SK-N-SH (cell line): ENCODE results near the gene PTBP1. TPM values are rescaled to one million over a fixed set of nuclear protein-coding genes. Genes with fewer than 3 reads are reported as not detected.

Source experiments
- CTCF ChIA-PET: fragments of 300-600, 350-600 bp; formaldehyde crosslinking; extraction: SDS; loops from one replicate; lab custom pipeline; 2021; lab: Yijun Ruan, JAX
- POLR2A ChIA-PET: fragments of 350-600 bp; sonication (Branson Sonifier 250); formaldehyde crosslinking; extraction: SDS; loops from one replicate; lab custom pipeline; 2020; ENCODE audit warnings: antibody characterized with exemption, inconsistent platforms; lab: Yijun Ruan, JAX
- DNase-seq: peaks from one replicate; pipeline ENCODE4 v3.0.0; 2012
- H2AFZ ChIP-seq: fragments of 200-600 bp; sonication (generic); 2 replicates; pipeline ENCODE4 v1.8.1; 2016; ENCODE audit warnings: antibody characterized with exemption, mild to moderate bottlenecking, low read depth
- H3F3A ChIP-seq: fragments of 200-600 bp; sonication (generic); replicated peaks from 2 replicates; pipeline ENCODE3; 2016; ENCODE audit warnings: antibody characterized with exemption, mild to moderate bottlenecking; ENCODE audit not compliant: insufficient read depth
- H3K27ac ChIP-seq, 2 experiments: fragments of 200-500 bp in 1 of 2; fragments of 200-600 bp in 1 of 2; sonication (Bioruptor generic) in 1 of 2; sonication (generic), shearing (Covaris generic) in 1 of 2; 2 replicates each; pipeline versions ENCODE4 v1.5.1 to v1.6.1; 2014 to 2016; ENCODE audit warnings: low read depth in 2 of 2, inconsistent platforms in 1 of 2, low read length in 1 of 2, mild to moderate bottlenecking in 1 of 2, mixed read lengths in 1 of 2
- H3K27me3 ChIP-seq: fragments of 200-600 bp; sonication (generic), shearing (Covaris generic); 2 replicates; pipeline ENCODE4 v1.6.1; 2016; ENCODE audit warnings: mixed run types; ENCODE audit not compliant: insufficient read depth
- H3K36me3 ChIP-seq, 2 experiments: fragments of 200-500 bp in 1 of 2; fragments of 200-600 bp in 1 of 2; sonication (Bioruptor generic) in 1 of 2; sonication (generic) in 1 of 2; replicated peaks in 1 of 2; 2 replicates each; pipeline versions ENCODE3 to v1.5.1; 2014 to 2016; ENCODE audit warnings: low read length in 1 of 2, mild to moderate bottlenecking in 1 of 2; ENCODE audit not compliant: insufficient read depth in 2 of 2, control insufficient read depth in 1 of 2
- H3K4me1 ChIP-seq, 2 experiments: fragments of 200-500 bp in 1 of 2; fragments of 200-600 bp in 1 of 2; sonication (Bioruptor generic) in 1 of 2; sonication (generic), shearing (Covaris generic) in 1 of 2; 2 replicates each; pipeline versions ENCODE4 v1.5.1 to v1.6.1; 2014 to 2016; ENCODE audit warnings: low read depth in 1 of 2, low read length in 1 of 2, mixed run types in 1 of 2; ENCODE audit not compliant: insufficient read depth in 2 of 2, control insufficient read depth in 1 of 2
- H3K4me2 ChIP-seq: fragments of 200-600 bp; sonication (generic), shearing (Covaris generic); 2 replicates; pipeline ENCODE4 v1.6.1; 2017; ENCODE audit warnings: mixed run types
- H3K4me3 ChIP-seq, 2 experiments: fragments of 200-500 bp in 1 of 2; fragments of 200-600 bp in 1 of 2; sonication (Bioruptor generic) in 1 of 2; sonication (generic), shearing (Covaris generic) in 1 of 2; 2 replicates each; pipeline versions ENCODE4 v1.5.1 to v1.8.1; 2014 to 2016; ENCODE audit warnings: low read depth in 2 of 2, inconsistent platforms in 1 of 2, low read length in 1 of 2, mild to moderate bottlenecking in 1 of 2, mixed read lengths in 1 of 2, moderate library complexity in 1 of 2
- H3K79me2 ChIP-seq: fragments of 200-600 bp; sonication (generic); 2 replicates; pipeline ENCODE4 v1.8.1; 2017; ENCODE audit warnings: mild to moderate bottlenecking; ENCODE audit not compliant: insufficient read depth
- H3K9ac ChIP-seq: fragments of 200-600 bp; sonication (generic); 2 replicates; pipeline ENCODE4 v1.6.1; 2017; ENCODE audit warnings: mixed run types
- H3K9me2 ChIP-seq: fragments of 200-600 bp; sonication (generic); 2 replicates; pipeline ENCODE4 v1.6.1; 2017; ENCODE audit warnings: mixed run types
- H3K9me3 ChIP-seq: fragments of 200-600 bp; sonication (generic); 2 replicates; pipeline ENCODE4 v1.6.1; 2017; ENCODE audit warnings: mixed run types, mild to moderate bottlenecking, moderate library complexity
- H4K20me1 ChIP-seq: fragments of 200-600 bp; sonication (generic); 2 replicates; pipeline ENCODE4 v1.6.1; 2017; ENCODE audit warnings: mild to moderate bottlenecking, mixed run types; ENCODE audit not compliant: insufficient read depth
- ELF1 ChIP-seq: IDR thresholded peaks from 2 replicates; pipeline ENCODE4 v1.4.0; 2012
- FOSL2 ChIP-seq: IDR thresholded peaks from 2 replicates; pipeline ENCODE4 v1.4.0; 2012; ENCODE audit warnings: low read depth, mild to moderate bottlenecking, moderate library complexity, borderline replicate concordance
- MAX ChIP-seq: IDR thresholded peaks from 2 replicates; pipeline ENCODE4 v1.4.0; 2012; ENCODE audit warnings: low read depth
- MEF2A ChIP-seq: IDR thresholded peaks from 2 replicates; pipeline ENCODE4 v1.4.0; 2012; ENCODE audit warnings: low read depth, borderline replicate concordance
- MXI1 ChIP-seq: IDR thresholded peaks from 2 replicates; pipeline ENCODE4 v1.6.1; 2012; ENCODE audit warnings: mild to moderate bottlenecking, low read depth, low read length, improper control_type of control experiment
- RXRA ChIP-seq: IDR thresholded peaks from 2 replicates; pipeline ENCODE4 v1.4.0; 2012; ENCODE audit warnings: low read depth, mild to moderate bottlenecking, borderline replicate concordance
- SIN3A ChIP-seq: IDR thresholded peaks from 2 replicates; pipeline ENCODE4 v1.6.1; 2012; ENCODE audit warnings: low read depth, mild to moderate bottlenecking, low read length, moderate library complexity, borderline replicate concordance
- TEAD4 ChIP-seq: IDR thresholded peaks from 2 replicates; pipeline ENCODE4 v1.4.0; 2012; ENCODE audit warnings: mild to moderate bottlenecking, borderline replicate concordance; ENCODE audit not compliant: insufficient read depth
- YY1 ChIP-seq: IDR thresholded peaks from 2 replicates; pipeline ENCODE4 v1.4.0; 2012; ENCODE audit warnings: low read depth, mild to moderate bottlenecking
- WGBS: methylation state at CpG from one replicate; pipeline ENCODE4 v1.1.6; 2017; ENCODE audit warnings: low lambda C conversion rate; 5-methylcytosine and 5-hydroxymethylcytosine counted together
- polyA plus RNA-seq, 3 experiments: library from polyadenylated mRNA; depleted of rRNA; stranded (reverse); fragments of >200 nt; gene quantifications; 2 replicates each; pipeline ENCODE4 v1.2.3, GENCODE V29; 2012
- TF ChIP-seq, protein P1 (sequence below): IDR thresholded peaks from 2 replicates; pipeline ENCODE4 v1.4.0; 2012; ENCODE audit warnings: low read depth, borderline replicate concordance
- TF ChIP-seq, protein P2 (sequence below): IDR thresholded peaks from 2 replicates; pipeline ENCODE4 v1.4.0; 2012; ENCODE audit warnings: low read depth, borderline replicate concordance
- TF ChIP-seq, protein P3 (sequence below): fragments of 200-600 bp; sonication (generic); IDR thresholded peaks from 2 replicates; pipeline ENCODE4 v1.6.1; 2017; ENCODE audit warnings: antibody characterized with exemption, mild to moderate bottlenecking, moderate library complexity

PTBP1 gene
- polyA plus RNA-seq, 1 of the 3 experiments (the other 2 are of a cell fraction): 243 TPM

DNA sequence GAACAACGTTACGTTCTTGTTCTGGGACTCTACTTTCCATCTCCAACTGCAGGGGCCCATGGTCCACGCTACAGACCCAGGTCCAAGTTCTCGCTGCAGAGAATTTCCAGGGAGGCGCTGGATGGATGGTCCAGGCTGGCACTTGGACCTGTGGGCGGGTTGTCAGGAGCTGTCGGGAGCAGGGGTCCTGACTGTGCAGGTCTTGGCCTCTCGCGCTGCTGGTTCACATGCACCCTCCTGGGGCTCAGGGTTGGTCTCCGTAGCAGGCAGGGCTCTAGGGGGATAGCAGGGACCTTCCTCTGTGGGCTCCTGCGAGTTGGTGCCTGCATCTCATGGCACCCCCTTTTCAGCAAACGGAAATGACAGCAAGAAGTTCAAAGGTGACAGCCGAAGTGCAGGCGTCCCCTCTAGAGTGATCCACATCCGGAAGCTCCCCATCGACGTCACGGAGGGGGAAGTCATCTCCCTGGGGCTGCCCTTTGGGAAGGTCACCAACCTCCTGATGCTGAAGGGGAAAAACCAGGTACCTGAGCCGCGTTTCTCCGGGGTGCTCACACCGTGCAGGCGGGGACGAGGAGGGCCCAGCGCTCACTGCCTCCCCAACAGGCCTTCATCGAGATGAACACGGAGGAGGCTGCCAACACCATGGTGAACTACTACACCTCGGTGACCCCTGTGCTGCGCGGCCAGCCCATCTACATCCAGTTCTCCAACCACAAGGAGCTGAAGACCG lies 6.6 kb downstream of the PTBP1 start:
- no peak overlapping the region for H3K4me2 ChIP-seq
- no peak overlapping the region for H3K4me3 ChIP-seq
- H3K9me2 ChIP-seq: no peaks in the 10 kb centered on the region
- no peak overlapping the region for H3K9ac ChIP-seq
- 97% methylated on average over 20 of the region's 31 CpGs for WGBS
- peaks cover 29 to 36% of the 10 kb centered on the region in 2 experiments; a peak in 3 of 4 replicates for H3K4me1 ChIP-seq
- no peak for TF ChIP-seq FOSL2
- TF ChIP-seq, all 33 proteins: peak for 0
- Histone ChIP-seq H3K9me3 (no peaks in the 10 kb centered on the region), H4K20me1 (peaks cover 100% of the 10 kb centered on the region), H3K27ac (no peak overlapping the region), H3K36me3 (peaks cover 42 to 72% of the 10 kb centered on the region in 2 experiments), H3F3A (peaks cover 8% of the 10 kb centered on the region), H3K79me2 (peaks cover 99% of the 10 kb centered on the region), H3K27me3 (no peaks in the 10 kb centered on the region), H2AFZ (no peak overlapping the region)
- CTCF ChIA-PET: interaction anchor here (0.9 kb wide), 1 partner anchor 34 kb away, joined by 3 read pairs; no protein-coding TSS in a partner anchor
- POLR2A ChIA-PET: interaction anchor here (1.6 kb wide), 1 partner anchor 11 kb away, joined by 6 read pairs; no protein-coding TSS in a partner anchor
- no peak for DNase-seq

DNA sequence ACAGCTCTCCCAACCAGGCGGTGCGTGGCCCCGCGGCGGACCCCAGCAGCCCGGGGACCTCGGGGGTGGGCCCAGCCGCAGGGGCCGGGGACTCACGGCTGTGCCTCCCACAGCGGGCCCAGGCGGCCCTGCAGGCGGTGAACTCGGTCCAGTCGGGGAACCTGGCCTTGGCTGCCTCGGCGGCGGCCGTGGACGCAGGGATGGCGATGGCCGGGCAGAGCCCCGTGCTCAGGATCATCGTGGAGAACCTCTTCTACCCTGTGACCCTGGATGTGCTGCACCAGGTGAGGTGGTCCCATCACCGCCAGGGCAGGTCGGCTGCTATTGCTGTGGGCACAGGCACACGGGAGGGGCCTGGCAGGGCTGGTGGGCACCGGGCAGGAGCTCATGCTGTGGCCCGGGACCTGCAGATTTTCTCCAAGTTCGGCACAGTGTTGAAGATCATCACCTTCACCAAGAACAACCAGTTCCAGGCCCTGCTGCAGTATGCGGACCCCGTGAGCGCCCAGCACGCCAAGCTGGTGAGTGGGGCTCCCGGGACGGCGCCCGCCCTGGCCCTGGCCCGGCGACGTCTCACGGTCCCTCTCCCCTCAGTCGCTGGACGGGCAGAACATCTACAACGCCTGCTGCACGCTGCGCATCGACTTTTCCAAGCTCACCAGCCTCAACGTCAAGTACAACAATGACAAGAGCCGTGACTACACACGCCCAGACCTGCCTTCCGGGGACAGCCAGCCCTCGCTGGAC lies 7.3 kb downstream of the PTBP1 start:
- Histone ChIP-seq H3K27me3 (no peaks in the 10 kb centered on the region), H3K9me3 (no peaks in the 10 kb centered on the region), H3K36me3 (peaks cover 49 to 74% of the 10 kb centered on the region in 2 experiments), H3K4me3 (no peak overlapping the region), H3K9ac (no peak overlapping the region), H4K20me1 (peaks cover 100% of the 10 kb centered on the region), H2AFZ (no peak overlapping the region), H3K27ac (no peak overlapping the region; a peak in 1 of 4 replicates), H3K4me1 (peaks cover 25 to 29% of the 10 kb centered on the region in 2 experiments; a peak in 2 of 4 replicates), H3K9me2 (no peaks in the 10 kb centered on the region), H3K4me2 (no peak overlapping the region), H3F3A (peaks cover 13% of the 10 kb centered on the region), H3K79me2 (peaks cover 99% of the 10 kb centered on the region)
- DNase-seq: no peak
- CTCF ChIA-PET: no interaction called here
- POLR2A ChIA-PET: interaction anchor here (1.6 kb wide), 1 partner anchor 10 kb away, joined by 6 read pairs; no protein-coding TSS in a partner anchor
- TF ChIP-seq RXRA (no peak), SIN3A (no peak)
- WGBS: 100% methylated on average over 13 of the region's 53 CpGs

- H3K79me2 ChIP-seq: peaks cover 97% of the 10 kb centered on the region
- no peak overlapping the region for H3K4me2 ChIP-seq
- POLR2A ChIA-PET: interaction anchor here (1.6 kb wide), 1 partner anchor 9 kb away, joined by 6 read pairs; no protein-coding TSS in a partner anchor
Observed at GRCh38 chr19:805166-805551, 7.9 kb downstream of the PTBP1 start.

More at GRCh38 chr19:805166-805551, 7.9 kb downstream of the PTBP1 start:
- Histone ChIP-seq H3K9ac (no peak overlapping the region), H3K36me3 (peaks cover 50 to 79% of the 10 kb centered on the region in 2 experiments), H2AFZ (no peak overlapping the region), H3K27ac (no peak overlapping the region; a peak in 1 of 4 replicates), H3F3A (peaks cover 19% of the 10 kb centered on the region), H4K20me1 (peaks cover 100% of the 10 kb centered on the region), H3K9me2 (no peaks in the 10 kb centered on the region), H3K4me1 (peaks cover 20 to 25% of the 10 kb centered on the region in 2 experiments; a peak in 2 of 4 replicates), H3K27me3 (no peaks in the 10 kb centered on the region), H3K4me3 (no peak overlapping the region), H3K9me3 (no peaks in the 10 kb centered on the region)
- TF ChIP-seq, protein P1, sequence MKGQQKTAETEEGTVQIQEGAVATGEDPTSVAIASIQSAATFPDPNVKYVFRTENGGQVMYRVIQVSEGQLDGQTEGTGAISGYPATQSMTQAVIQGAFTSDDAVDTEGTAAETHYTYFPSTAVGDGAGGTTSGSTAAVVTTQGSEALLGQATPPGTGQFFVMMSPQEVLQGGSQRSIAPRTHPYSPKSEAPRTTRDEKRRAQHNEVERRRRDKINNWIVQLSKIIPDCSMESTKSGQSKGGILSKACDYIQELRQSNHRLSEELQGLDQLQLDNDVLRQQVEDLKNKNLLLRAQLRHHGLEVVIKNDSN: no peak
- TF ChIP-seq MXI1: no peak
- no peak for TF ChIP-seq YY1
- TF ChIP-seq MEF2A: no peak
- TF ChIP-seq, protein P2, sequence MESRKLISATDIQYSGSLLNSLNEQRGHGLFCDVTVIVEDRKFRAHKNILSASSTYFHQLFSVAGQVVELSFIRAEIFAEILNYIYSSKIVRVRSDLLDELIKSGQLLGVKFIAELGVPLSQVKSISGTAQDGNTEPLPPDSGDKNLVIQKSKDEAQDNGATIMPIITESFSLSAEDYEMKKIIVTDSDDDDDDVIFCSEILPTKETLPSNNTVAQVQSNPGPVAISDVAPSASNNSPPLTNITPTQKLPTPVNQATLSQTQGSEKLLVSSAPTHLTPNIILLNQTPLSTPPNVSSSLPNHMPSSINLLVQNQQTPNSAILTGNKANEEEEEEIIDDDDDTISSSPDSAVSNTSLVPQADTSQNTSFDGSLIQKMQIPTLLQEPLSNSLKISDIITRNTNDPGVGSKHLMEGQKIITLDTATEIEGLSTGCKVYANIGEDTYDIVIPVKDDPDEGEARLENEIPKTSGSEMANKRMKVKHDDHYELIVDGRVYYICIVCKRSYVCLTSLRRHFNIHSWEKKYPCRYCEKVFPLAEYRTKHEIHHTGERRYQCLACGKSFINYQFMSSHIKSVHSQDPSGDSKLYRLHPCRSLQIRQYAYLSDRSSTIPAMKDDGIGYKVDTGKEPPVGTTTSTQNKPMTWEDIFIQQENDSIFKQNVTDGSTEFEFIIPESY: no peak
- no peak for TF ChIP-seq RXRA
- TF ChIP-seq ELF1: no peak
- TF ChIP-seq, protein P3, sequence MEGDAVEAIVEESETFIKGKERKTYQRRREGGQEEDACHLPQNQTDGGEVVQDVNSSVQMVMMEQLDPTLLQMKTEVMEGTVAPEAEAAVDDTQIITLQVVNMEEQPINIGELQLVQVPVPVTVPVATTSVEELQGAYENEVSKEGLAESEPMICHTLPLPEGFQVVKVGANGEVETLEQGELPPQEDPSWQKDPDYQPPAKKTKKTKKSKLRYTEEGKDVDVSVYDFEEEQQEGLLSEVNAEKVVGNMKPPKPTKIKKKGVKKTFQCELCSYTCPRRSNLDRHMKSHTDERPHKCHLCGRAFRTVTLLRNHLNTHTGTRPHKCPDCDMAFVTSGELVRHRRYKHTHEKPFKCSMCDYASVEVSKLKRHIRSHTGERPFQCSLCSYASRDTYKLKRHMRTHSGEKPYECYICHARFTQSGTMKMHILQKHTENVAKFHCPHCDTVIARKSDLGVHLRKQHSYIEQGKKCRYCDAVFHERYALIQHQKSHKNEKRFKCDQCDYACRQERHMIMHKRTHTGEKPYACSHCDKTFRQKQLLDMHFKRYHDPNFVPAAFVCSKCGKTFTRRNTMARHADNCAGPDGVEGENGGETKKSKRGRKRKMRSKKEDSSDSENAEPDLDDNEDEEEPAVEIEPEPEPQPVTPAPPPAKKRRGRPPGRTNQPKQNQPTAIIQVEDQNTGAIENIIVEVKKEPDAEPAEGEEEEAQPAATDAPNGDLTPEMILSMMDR: no peak
- TF ChIP-seq MAX: no peak
- no peak for TF ChIP-seq TEAD4
- 94% methylated on average over 8 of the region's 33 CpGs for WGBS
- CTCF ChIA-PET: no interaction called here
- DNase-seq: peak; percentile 42
